ENCODE results near the gene C1QBP. TPM values are rescaled to one million over a fixed set of nuclear protein-coding genes. Genes with fewer than 3 reads are reported as not detected.

Gene C1QBP
- total and polyA plus RNA-seq, 3 experiments from 2014 or later, result 241 to 565 (median 544) TPM

DNA sequence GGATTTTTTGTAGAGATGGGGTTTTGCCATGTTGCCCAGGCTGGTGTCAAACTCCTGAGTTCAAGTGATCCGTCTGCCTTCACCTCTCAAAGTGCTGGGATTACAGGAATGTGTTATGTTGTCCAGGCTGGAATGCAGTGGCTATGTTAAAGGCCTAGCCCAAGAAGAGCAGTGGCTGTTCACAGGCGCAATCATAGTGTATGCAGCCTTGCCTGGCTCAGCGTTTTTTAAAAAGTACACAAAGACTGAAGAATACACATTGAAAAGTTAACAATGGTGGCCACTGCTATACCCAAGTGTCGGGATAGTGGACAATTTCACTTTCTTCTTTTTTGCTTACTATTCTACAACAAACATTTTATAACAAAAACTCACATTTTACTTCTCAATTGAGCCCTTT is 40.0 kb upstream of the C1QBP start:
- POLR2A ChIA-PET, result no interaction called here
- no peaks in the 10 kb centered on the region for H3K9me3 Mint-ChIP-seq
- H3K36me3 Mint-ChIP-seq, result peaks cover 15 to 92% (median 26%) of the 10 kb centered on the region in 3 donors

DNA sequence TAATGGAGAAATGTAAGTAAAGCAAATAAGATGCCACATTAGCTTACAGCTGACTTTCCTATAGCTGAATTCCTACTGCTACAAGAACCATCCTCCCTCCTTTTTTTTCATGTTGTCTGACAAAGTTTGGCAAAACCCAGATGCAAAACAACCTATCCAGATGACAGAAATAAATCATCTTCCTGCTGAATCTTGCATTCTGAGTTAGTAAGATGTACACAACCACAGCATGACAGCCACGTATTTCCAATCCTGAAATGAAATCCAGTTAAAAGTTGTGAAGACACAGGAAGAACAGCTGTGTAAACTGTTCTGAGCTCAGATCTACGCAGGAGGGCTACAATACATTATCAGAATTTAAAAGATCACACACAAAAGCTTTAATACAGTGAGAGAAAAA is 35.0 kb upstream of the C1QBP start:
- Mint-ChIP-seq H3K4me3 (no peak overlapping the region), H3K9me3 (no peaks in the 10 kb centered on the region), H3K27me3 (no peaks in the 10 kb centered on the region), H3K36me3 (peaks cover 11 to 67% (median 21%) of the 10 kb centered on the region in 3 donors), H3K27ac (peak overlapping the region in 3 of 8 donors; percentile 9 to 58 (median 10)), H3K4me1 (peaks cover 10 to 28% (median 23%) of the 10 kb centered on the region in 3 donors)
- H3K27me3 ChIP-seq (ENCODE audit: insufficient read depth, low read length, poor library complexity, severe bottlenecking), result no peaks in the 10 kb centered on the region
- ChIA-PET POLR2A (no interaction called here), CTCF (no interaction called here)
- no peak for DNase-seq
- no peaks in the 10 kb centered on the region for H3K4me1 ChIP-seq (ENCODE audit: insufficient read depth, low read length)
- no peaks in the 10 kb centered on the region for H3K9me3 ChIP-seq (ENCODE audit: low read length)
- H3K36me3 ChIP-seq (ENCODE audit: insufficient read depth, low read length), result peaks cover 34% of the 10 kb centered on the region
- H3K4me3 ChIP-seq (ENCODE audit: low read length), result no peak overlapping the region
- no peak overlapping the region for H3K27ac ChIP-seq (ENCODE audit: low read depth, low read length)

More for the DNA sequence above, 40.0 kb upstream of the C1QBP start:
- Mint-ChIP-seq H3K4me1 (peaks cover 26 to 58% (median 40%) of the 10 kb centered on the region in 3 donors), H3K27ac (no peak overlapping the region), H3K4me3 (no peak overlapping the region), H3K27me3 (no peaks in the 10 kb centered on the region)
- H3K9me3 ChIP-seq (ENCODE audit: low read length), result no peaks in the 10 kb centered on the region
- DNase-seq, result no peak
- H3K36me3 ChIP-seq (ENCODE audit: insufficient read depth, low read length), result peaks cover 72% of the 10 kb centered on the region
- CTCF ChIA-PET, result no interaction called here
- H3K27me3 ChIP-seq (ENCODE audit: insufficient read depth, low read length, poor library complexity, severe bottlenecking), result no peaks in the 10 kb centered on the region
- H3K4me3 ChIP-seq (ENCODE audit: low read length), result no peak overlapping the region
- no peak overlapping the region for H3K27ac ChIP-seq (ENCODE audit: low read depth, low read length)
- peaks cover 4% of the 10 kb centered on the region for H3K4me1 ChIP-seq (ENCODE audit: insufficient read depth, low read length)

- peaks cover 20% of the 10 kb centered on the region for H3K36me3 ChIP-seq (ENCODE audit: insufficient read depth, low read length)
- no peaks in the 10 kb centered on the region for H3K9me3 ChIP-seq (ENCODE audit: low read length)
- Mint-ChIP-seq H3K4me3 (no peak overlapping the region), H3K4me1 (peaks cover 16 to 29% (median 26%) of the 10 kb centered on the region in 3 donors), H3K9me3 (no peaks in the 10 kb centered on the region), H3K27me3 (no peaks in the 10 kb centered on the region), H3K36me3 (peaks cover 11 to 57% (median 18%) of the 10 kb centered on the region in 3 donors), H3K27ac (no peak overlapping the region)
- CTCF ChIA-PET, result no interaction called here
- POLR2A ChIA-PET, result no interaction called here
- H3K4me3 ChIP-seq (ENCODE audit: low read length), result no peak overlapping the region
- DNase-seq, result no peak
- no peak overlapping the region for H3K27ac ChIP-seq (ENCODE audit: low read depth, low read length)
- no peaks in the 10 kb centered on the region for H3K27me3 ChIP-seq (ENCODE audit: insufficient read depth, low read length, poor library complexity, severe bottlenecking)
- H3K4me1 ChIP-seq (ENCODE audit: insufficient read depth, low read length), result peaks cover 4% of the 10 kb centered on the region
These were observed 33.6 kb upstream of the C1QBP start for GRCh38 chr17:5472511-5472910.

DNA sequence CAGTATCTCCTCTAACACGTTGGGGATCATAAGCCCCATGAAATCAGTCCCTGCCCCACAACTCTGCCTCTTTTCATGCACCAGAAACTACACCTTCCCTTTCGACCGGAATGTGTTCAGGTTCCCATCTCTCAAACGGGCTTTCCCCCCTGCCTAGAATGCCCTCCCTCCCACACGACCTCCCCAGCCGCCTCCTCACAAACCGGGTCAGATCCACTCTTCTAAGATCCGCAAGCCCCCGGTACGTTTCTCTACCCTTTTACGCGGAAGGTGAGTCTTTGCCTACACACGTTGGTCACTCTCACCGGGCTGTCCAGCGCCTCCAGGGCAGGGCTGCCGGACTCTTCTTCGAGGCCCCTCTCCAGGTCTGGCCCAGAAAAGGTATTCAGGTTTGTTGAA is 29.1 kb upstream of the C1QBP start:
- ChIA-PET CTCF (interaction anchor here (1.0 to 1.4 kb wide), 2 partner anchors 27 to 29 kb away, joined by 4 read pairs; partner anchors contain the start of gene C1QBP), POLR2A (interaction anchor here (1.4 to 1.5 kb wide), 2 partner anchors 18 to 29 kb away, joined by 5 to 14 read pairs; partner anchors contain the start of genes C1QBP, DERL2 and MIS12)
- H3K27ac ChIP-seq (ENCODE audit: low read depth, low read length), result peak overlapping the region; percentile 62
- no peaks in the 10 kb centered on the region for H3K9me3 ChIP-seq (ENCODE audit: low read length)
- H3K27me3 ChIP-seq (ENCODE audit: insufficient read depth, low read length, poor library complexity, severe bottlenecking), result no peaks in the 10 kb centered on the region
- Mint-ChIP-seq H3K36me3 (peaks cover 0 to 23% (median 9%) of the 10 kb centered on the region in 3 donors), H3K9me3 (no peaks in the 10 kb centered on the region), H3K4me1 (peaks cover 35 to 46% (median 44%) of the 10 kb centered on the region in 3 donors), H3K27me3 (no peaks in the 10 kb centered on the region), H3K4me3 (peak overlapping the region; percentile 83 to 95 (median 87)), H3K27ac (peak overlapping the region; percentile 3 to 91 (median 66))
- peak overlapping the region; percentile 69 for H3K4me3 ChIP-seq (ENCODE audit: low read length)
- peak in 2 of 5 donors; percentile 1 to 21 for DNase-seq
- H3K36me3 ChIP-seq (ENCODE audit: insufficient read depth, low read length), result no peaks in the 10 kb centered on the region
- peaks cover 13% of the 10 kb centered on the region for H3K4me1 ChIP-seq (ENCODE audit: insufficient read depth, low read length)

DNA sequence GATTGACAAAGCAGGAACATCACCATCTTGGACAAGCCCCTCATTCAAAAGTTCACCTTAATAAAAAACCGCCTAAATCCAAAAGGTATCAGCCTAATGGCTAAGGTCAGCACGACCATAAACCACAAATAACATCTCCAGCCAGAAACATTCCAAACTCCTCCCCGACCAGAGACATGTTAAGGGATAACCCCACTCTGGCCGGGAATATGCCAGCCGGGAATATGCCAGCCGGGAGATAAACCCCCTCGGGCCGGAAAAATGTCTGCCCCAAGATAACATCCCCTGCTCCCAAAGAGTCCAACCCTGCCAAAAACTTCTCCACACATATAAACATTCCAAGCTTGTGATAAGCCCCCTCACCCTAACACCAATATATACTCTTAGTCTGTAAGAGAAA is 28.5 kb upstream of the C1QBP start:
- Histone ChIP-seq H3K36me3 (ENCODE audit: insufficient read depth, low read length) (no peaks in the 10 kb centered on the region), H3K4me3 (ENCODE audit: low read length) (peak overlapping the region; percentile 69), H3K27me3 (ENCODE audit: insufficient read depth, low read length, poor library complexity, severe bottlenecking) (no peaks in the 10 kb centered on the region), H3K27ac (ENCODE audit: low read depth, low read length) (no peak overlapping the region), H3K9me3 (ENCODE audit: low read length) (no peaks in the 10 kb centered on the region), H3K4me1 (ENCODE audit: insufficient read depth, low read length) (peaks cover 13% of the 10 kb centered on the region)
- Mint-ChIP-seq H3K27me3 (no peaks in the 10 kb centered on the region), H3K9me3 (no peaks in the 10 kb centered on the region), H3K36me3 (peaks cover 0 to 22% (median 10%) of the 10 kb centered on the region in 3 donors), H3K4me3 (peak overlapping the region; percentile 83 to 95 (median 87)), H3K4me1 (peaks cover 35 to 46% (median 44%) of the 10 kb centered on the region in 3 donors), H3K27ac (peak overlapping the region; percentile 3 to 91 (median 66))
- no peak for DNase-seq
- POLR2A ChIA-PET, result no interaction called here
- CTCF ChIA-PET, result interaction anchor here (1.4 kb wide), 1 partner anchor 28 kb away, joined by 4 read pairs; the partner anchor contains the start of gene C1QBP

GRCh38 chr17:5466295-5466694 is 27.3 kb upstream of the C1QBP start:
- no peak overlapping the region for H3K27ac ChIP-seq (ENCODE audit: low read depth, low read length)
- H3K9me3 ChIP-seq (ENCODE audit: low read length), result no peaks in the 10 kb centered on the region
- H3K4me1 ChIP-seq (ENCODE audit: insufficient read depth, low read length), result peaks cover 13% of the 10 kb centered on the region
- peak overlapping the region in 1 of 8 donors; percentile 47 for H3K27ac Mint-ChIP-seq
- DNase-seq, result no peak
- ChIA-PET CTCF (no interaction called here), POLR2A (no interaction called here)
- H3K27me3 ChIP-seq (ENCODE audit: insufficient read depth, low read length, poor library complexity, severe bottlenecking), result no peaks in the 10 kb centered on the region
- no peaks in the 10 kb centered on the region for H3K9me3 Mint-ChIP-seq
- peaks cover 35 to 46% (median 44%) of the 10 kb centered on the region in 3 donors for H3K4me1 Mint-ChIP-seq
- peaks cover 0 to 17% (median 9%) of the 10 kb centered on the region in 3 donors for H3K36me3 Mint-ChIP-seq
- peak overlapping the region in 2 of 7 donors; percentile 14 to 95 for H3K4me3 Mint-ChIP-seq
- no peaks in the 10 kb centered on the region for H3K27me3 Mint-ChIP-seq
- no peak overlapping the region for H3K4me3 ChIP-seq (ENCODE audit: low read length)
- no peaks in the 10 kb centered on the region for H3K36me3 ChIP-seq (ENCODE audit: insufficient read depth, low read length)

- CTCF ChIA-PET, result no interaction called here
- H3K27me3 ChIP-seq (ENCODE audit: insufficient read depth, low read length, poor library complexity, severe bottlenecking), result no peaks in the 10 kb centered on the region
- DNase-seq, result no peak
- H3K4me1 ChIP-seq (ENCODE audit: insufficient read depth, low read length), result peaks cover 13% of the 10 kb centered on the region
- H3K36me3 ChIP-seq (ENCODE audit: insufficient read depth, low read length), result no peaks in the 10 kb centered on the region
- no peak overlapping the region for H3K27ac ChIP-seq (ENCODE audit: low read depth, low read length)
- no peak overlapping the region for H3K4me3 ChIP-seq (ENCODE audit: low read length)
- Mint-ChIP-seq H3K36me3 (peaks cover 4 to 30% (median 13%) of the 10 kb centered on the region in 3 donors), H3K4me3 (peak overlapping the region in 1 of 7 donors; percentile 19), H3K9me3 (no peaks in the 10 kb centered on the region), H3K4me1 (peaks cover 35 to 42% (median 41%) of the 10 kb centered on the region in 3 donors), H3K27me3 (no peaks in the 10 kb centered on the region), H3K27ac (peak overlapping the region in 2 of 8 donors; percentile 5 to 38)
- POLR2A ChIA-PET, result no interaction called here
- H3K9me3 ChIP-seq (ENCODE audit: low read length), result no peaks in the 10 kb centered on the region
These were observed 26.0 kb upstream of the C1QBP start for GRCh38 chr17:5464717-5465507.

- no peaks in the 10 kb centered on the region for H3K27me3 ChIP-seq (ENCODE audit: insufficient read depth, low read length, poor library complexity, severe bottlenecking)
- ChIA-PET CTCF (no interaction called here), POLR2A (no interaction called here)
- H3K4me3 Mint-ChIP-seq, result no peak overlapping the region
- H3K4me1 ChIP-seq (ENCODE audit: insufficient read depth, low read length), result no peaks in the 10 kb centered on the region
- H3K27ac Mint-ChIP-seq, result no peak overlapping the region
- no peak overlapping the region for H3K4me3 ChIP-seq (ENCODE audit: low read length)
- no peaks in the 10 kb centered on the region for H3K9me3 ChIP-seq (ENCODE audit: low read length)
- DNase-seq, result no peak
- H3K27ac ChIP-seq (ENCODE audit: low read depth, low read length), result no peak overlapping the region
- no peaks in the 10 kb centered on the region for H3K9me3 Mint-ChIP-seq
- no peaks in the 10 kb centered on the region for H3K27me3 Mint-ChIP-seq
- H3K4me1 Mint-ChIP-seq, result no peaks in the 10 kb centered on the region
- peaks cover 14% of the 10 kb centered on the region for H3K36me3 ChIP-seq (ENCODE audit: insufficient read depth, low read length)
- H3K36me3 Mint-ChIP-seq, result peaks cover 0 to 81% (median 22%) of the 10 kb centered on the region in 3 donors
These were observed 7.8 kb upstream of the C1QBP start for GRCh38 chr17:5446786-5447185.

All from CD8-positive, alpha-beta memory T cell (primary cell).